ENCODE measurements around the gene HBG2. TPM values are rescaled to one million over a fixed set of nuclear protein-coding genes. Genes with fewer than 3 reads are reported as not detected.

The HBG2 gene
- total RNA-seq, 4 donors from 2014 or later, result not detected

DNA sequence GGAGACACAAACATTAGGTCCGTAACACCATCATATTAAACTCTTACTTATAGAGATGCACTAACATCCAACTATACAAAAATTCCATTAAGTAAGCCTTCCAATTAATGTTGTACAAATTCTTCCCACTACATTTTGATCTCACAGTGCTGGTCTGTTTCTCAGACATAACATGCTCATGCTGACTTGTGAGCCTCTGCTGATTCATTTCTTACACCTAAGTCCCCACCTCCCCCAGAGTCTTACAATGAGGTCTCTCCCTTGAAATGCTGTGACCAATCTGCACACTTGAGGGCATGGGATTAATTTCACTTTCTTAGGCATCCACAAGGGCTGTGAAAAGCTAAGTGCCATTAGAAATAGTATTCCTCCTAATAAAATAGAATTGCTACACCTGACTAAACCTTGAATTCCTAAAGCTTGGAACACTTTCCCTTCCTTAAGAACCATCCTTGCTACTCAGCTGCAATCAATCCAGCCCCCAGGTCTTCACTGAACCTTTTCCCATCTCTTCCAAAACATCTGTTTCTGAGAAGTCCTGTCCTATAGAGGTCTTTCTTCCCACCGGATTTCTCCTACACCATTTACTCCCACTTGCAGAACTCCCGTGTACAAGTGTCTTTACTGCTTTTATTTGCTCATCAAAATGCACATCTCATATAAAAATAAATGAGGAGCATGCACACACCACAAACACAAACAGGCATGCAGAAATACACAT is 6.9 kb downstream of the HBG2 start:
- in situ Hi-C loops (cut with MboI; ENCODE audit: low sequenced_read_pairs in 4 of 4), result no loop called here

DNA sequence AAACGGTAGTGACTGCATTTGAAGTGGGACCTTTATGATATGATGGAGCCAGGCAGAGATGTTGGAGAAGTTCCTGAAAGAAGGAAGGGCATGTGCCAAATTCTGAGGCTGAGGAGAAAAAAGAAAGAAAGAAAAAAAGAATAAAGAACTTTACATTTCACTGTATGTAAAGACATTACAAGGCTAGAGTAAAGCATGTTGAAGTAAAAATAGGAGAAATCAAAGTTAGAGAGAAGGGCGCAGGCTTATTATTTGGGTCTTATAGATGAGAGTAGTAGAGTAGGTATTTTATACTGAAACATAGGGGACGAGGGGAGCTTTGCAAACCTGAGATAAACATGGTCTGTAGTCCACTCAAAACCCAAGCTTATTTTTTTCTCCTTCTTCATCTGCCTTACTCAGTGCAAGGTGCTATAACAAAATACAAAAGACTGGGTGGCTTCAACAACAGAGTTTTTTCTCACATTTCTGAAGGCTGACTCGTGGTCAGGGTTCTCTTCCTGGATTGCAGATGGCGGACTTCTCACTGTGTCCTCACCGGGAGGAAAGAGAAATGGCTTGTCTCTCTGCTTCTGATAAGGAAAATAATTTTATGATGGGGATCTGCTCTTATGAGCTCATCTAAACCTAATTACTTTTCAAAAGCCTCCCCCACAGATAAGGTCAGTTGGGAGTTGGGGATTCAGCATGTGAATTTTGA is 7.7 kb downstream of the HBG2 start:
- Histone ChIP-seq H3K9me3 (no peaks in the 10 kb centered on the region), H3K4me3 (no peak overlapping the region), H3K27ac (no peak overlapping the region), H3K36me3 (no peaks in the 10 kb centered on the region), H3K4me1 (no peaks in the 10 kb centered on the region), H3K27me3 (no peaks in the 10 kb centered on the region)
- no peak for TF ChIP-seq CTCF (IDR thresholded peaks at IDR 0.05 in 4 of 5, conservative IDR thresholded peaks at IDR 0.05 in 1 of 5)
- no peak for TF ChIP-seq POLR2A (IDR thresholded peaks at IDR 0.05)
- ATAC-seq, result no peak
- no peak for DNase-seq
- in situ Hi-C loops (cut with MboI; ENCODE audit: low sequenced_read_pairs in 4 of 4), result no loop called here
- intact Hi-C loops (cut with DNase I; ENCODE audit: low total_unique reads), result no loop called here

More for the DNA sequence above, 6.9 kb downstream of the HBG2 start:
- Histone ChIP-seq H3K27ac (no peak overlapping the region), H3K9me3 (no peaks in the 10 kb centered on the region), H3K27me3 (no peaks in the 10 kb centered on the region), H3K4me3 (no peak overlapping the region), H3K4me1 (no peaks in the 10 kb centered on the region), H3K36me3 (no peaks in the 10 kb centered on the region)
- TF ChIP-seq CTCF (IDR thresholded peaks at IDR 0.05 in 4 of 5, conservative IDR thresholded peaks at IDR 0.05 in 1 of 5) (no peak), POLR2A (IDR thresholded peaks at IDR 0.05) (no peak)
- no peak for ATAC-seq
- no peak for DNase-seq
- intact Hi-C loops (cut with DNase I; ENCODE audit: low total_unique reads), result no loop called here

DNA sequence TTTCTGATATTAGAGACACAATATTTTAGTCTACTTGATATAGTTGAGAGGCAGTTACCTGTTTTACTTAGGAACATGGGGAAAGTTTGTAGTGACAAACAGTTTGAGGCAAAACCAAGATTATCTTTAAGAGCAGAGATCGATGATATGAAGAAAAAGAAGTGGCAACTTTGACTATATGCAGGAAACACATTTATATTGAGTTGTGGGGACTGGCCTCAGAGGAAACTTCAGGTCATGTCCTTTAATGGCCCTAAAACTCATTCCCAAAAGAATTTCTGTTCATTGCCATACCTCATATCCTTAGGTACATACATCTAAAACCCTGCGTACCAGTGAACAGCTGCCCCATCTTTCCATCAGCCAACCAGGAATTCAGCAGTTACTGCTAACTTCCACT is 9.4 kb downstream of the HBG2 start:
- Histone ChIP-seq H3K4me1 (no peaks in the 10 kb centered on the region), H3K4me3 (no peak overlapping the region), H3K27ac (no peak overlapping the region), H3K9me3 (no peaks in the 10 kb centered on the region), H3K36me3 (no peaks in the 10 kb centered on the region), H3K27me3 (no peaks in the 10 kb centered on the region)
- TF ChIP-seq POLR2A (IDR thresholded peaks at IDR 0.05), result no peak
- TF ChIP-seq CTCF (IDR thresholded peaks at IDR 0.05 in 4 of 5, conservative IDR thresholded peaks at IDR 0.05 in 1 of 5), result no peak
- in situ Hi-C loops (cut with MboI; ENCODE audit: low sequenced_read_pairs in 4 of 4), result no loop called here
- ATAC-seq (no peak), DNase-seq (no peak)
- intact Hi-C loops (cut with DNase I; ENCODE audit: low total_unique reads), result no loop called here

DNA sequence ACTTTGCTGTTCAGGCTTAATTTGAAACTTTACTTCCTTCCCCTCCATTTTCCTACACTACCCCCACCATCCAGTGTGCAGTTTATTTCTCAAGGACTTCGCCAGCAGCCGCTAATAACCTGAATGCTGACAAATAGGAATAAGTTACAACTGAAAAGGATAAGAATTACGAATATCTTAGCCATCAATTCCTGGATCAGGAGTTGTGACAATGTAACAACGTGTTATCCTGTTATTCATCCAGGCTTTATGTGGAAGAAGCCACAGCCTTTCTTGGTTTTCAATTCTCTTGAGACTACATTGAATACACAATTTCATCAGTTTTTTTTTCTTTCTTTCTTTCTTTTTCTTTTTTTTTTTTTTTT is 10.8 kb downstream of the HBG2 start:
- in situ Hi-C loops (cut with MboI; ENCODE audit: low sequenced_read_pairs in 4 of 4), result no loop called here

More for the DNA sequence above, 10.8 kb downstream of the HBG2 start:
- Histone ChIP-seq H3K4me3 (no peak overlapping the region), H3K27ac (no peak overlapping the region), H3K27me3 (no peaks in the 10 kb centered on the region), H3K36me3 (no peaks in the 10 kb centered on the region), H3K9me3 (no peaks in the 10 kb centered on the region), H3K4me1 (no peaks in the 10 kb centered on the region)
- ATAC-seq (no peak), DNase-seq (no peak)
- intact Hi-C loops (cut with DNase I; ENCODE audit: low total_unique reads), result no loop called here
- no peak for TF ChIP-seq CTCF (IDR thresholded peaks at IDR 0.05 in 4 of 5, conservative IDR thresholded peaks at IDR 0.05 in 1 of 5)
- TF ChIP-seq POLR2A (IDR thresholded peaks at IDR 0.05), result no peak
